ENCODE data around the gene PLBD2.

PLBD2 gene

GRCh38 chr12:113329022-113329790 lies 29.2 kb upstream of the PLBD2 start:
- Mint-ChIP-seq H3K27ac (peak overlapping the region; percentile 9), H3K36me3 (ENCODE audit: low read depth) (peaks cover 100% of the 10 kb centered on the region), H3K4me3 (no peak overlapping the region), H3K27me3 (no peaks in the 10 kb centered on the region), H3K4me1 (ENCODE audit: low read depth) (peaks cover 69% of the 10 kb centered on the region), H3K9me3 (no peaks in the 10 kb centered on the region)
- intact Hi-C loops (cut with micrococcal nuclease) = no loop called here

GRCh38 chr12:113329791-113330417 lies 28.5 kb upstream of the PLBD2 start:
- no peak overlapping the region for H3K4me3 Mint-ChIP-seq
- peak overlapping the region; percentile 9 for H3K27ac Mint-ChIP-seq
- intact Hi-C loops (cut with micrococcal nuclease) = no loop called here
- peaks cover 100% of the 10 kb centered on the region for H3K36me3 Mint-ChIP-seq (ENCODE audit: low read depth)
- peaks cover 65% of the 10 kb centered on the region for H3K4me1 Mint-ChIP-seq (ENCODE audit: low read depth)
- H3K9me3 Mint-ChIP-seq = no peaks in the 10 kb centered on the region
- no peaks in the 10 kb centered on the region for H3K27me3 Mint-ChIP-seq

- no peak overlapping the region for H3K4me3 Mint-ChIP-seq
- peak overlapping the region; percentile 9 for H3K27ac Mint-ChIP-seq
- H3K9me3 Mint-ChIP-seq = no peaks in the 10 kb centered on the region
- H3K36me3 Mint-ChIP-seq (ENCODE audit: low read depth) = peaks cover 94% of the 10 kb centered on the region
- peaks cover 67% of the 10 kb centered on the region for H3K4me1 Mint-ChIP-seq (ENCODE audit: low read depth)
- intact Hi-C loops (cut with micrococcal nuclease) = no loop called here
- H3K27me3 Mint-ChIP-seq = no peaks in the 10 kb centered on the region
These were observed 27.9 kb upstream of the PLBD2 start for GRCh38 chr12:113330505-113330904.

- intact Hi-C loops (cut with micrococcal nuclease) = no loop called here
- H3K9me3 Mint-ChIP-seq = no peaks in the 10 kb centered on the region
- H3K4me3 Mint-ChIP-seq = peak overlapping the region; percentile 99
- peak overlapping the region; percentile 96 for H3K27ac Mint-ChIP-seq
- H3K27me3 Mint-ChIP-seq = no peaks in the 10 kb centered on the region
- peaks cover 71% of the 10 kb centered on the region for H3K36me3 Mint-ChIP-seq (ENCODE audit: low read depth)
- peaks cover 76% of the 10 kb centered on the region for H3K4me1 Mint-ChIP-seq (ENCODE audit: low read depth)
These were observed 25.5 kb upstream of the PLBD2 start for GRCh38 chr12:113332688-113333417.

GRCh38 chr12:113333418-113333750 lies 25.0 kb upstream of the PLBD2 start:
- peaks cover 72% of the 10 kb centered on the region for H3K4me1 Mint-ChIP-seq (ENCODE audit: low read depth)
- H3K27ac Mint-ChIP-seq = peak overlapping the region; percentile 96
- H3K9me3 Mint-ChIP-seq = no peaks in the 10 kb centered on the region
- no peaks in the 10 kb centered on the region for H3K27me3 Mint-ChIP-seq
- peaks cover 65% of the 10 kb centered on the region for H3K36me3 Mint-ChIP-seq (ENCODE audit: low read depth)
- peak overlapping the region; percentile 99 for H3K4me3 Mint-ChIP-seq
- intact Hi-C loops (cut with micrococcal nuclease) = no loop called here

- intact Hi-C loops (cut with micrococcal nuclease) = loop anchor here (1.0 kb wide), 1 partner anchor 88 kb away; the partner anchor contains the start of gene SDSL
- Mint-ChIP-seq H3K27ac (peak overlapping the region; percentile 96), H3K27me3 (no peaks in the 10 kb centered on the region), H3K36me3 (ENCODE audit: low read depth) (peaks cover 58% of the 10 kb centered on the region), H3K4me3 (peak overlapping the region; percentile 99), H3K4me1 (ENCODE audit: low read depth) (peaks cover 64% of the 10 kb centered on the region), H3K9me3 (no peaks in the 10 kb centered on the region)
These were observed 24.3 kb upstream of the PLBD2 start for GRCh38 chr12:113333877-113334785.

GRCh38 chr12:113334786-113335539 lies 23.4 kb upstream of the PLBD2 start, which contains the start of gene SLC8B1:
Gene SLC8B1 (minus strand): TSS chr12:113335109. CDS start chr12:113332878, 2,231 bp downstream.
- intact Hi-C loops (cut with micrococcal nuclease) = loop anchor here (1.0 kb wide), 3 partner anchors 13 to 87 kb away; partner anchors contain the start of genes PLBD2 and SDSL
- peak within 1 kb of the TSS; percentile 96 for H3K27ac Mint-ChIP-seq
- H3K4me3 Mint-ChIP-seq = peak within 1 kb of the TSS; percentile 99
- H3K4me1 Mint-ChIP-seq (ENCODE audit: low read depth) = peaks cover 57% of the 10 kb centered on the region
- no peaks in the 10 kb centered on the region for H3K27me3 Mint-ChIP-seq
- H3K9me3 Mint-ChIP-seq = no peaks in the 10 kb centered on the region
- peaks cover 50% of the 10 kb centered on the region for H3K36me3 Mint-ChIP-seq (ENCODE audit: low read depth)

- no peaks in the 10 kb centered on the region for H3K27me3 Mint-ChIP-seq
These were observed 18.8 kb upstream of the PLBD2 start for GRCh38 chr12:113339540-113339939.

GRCh38 chr12:113340061-113340460 lies 18.3 kb upstream of the PLBD2 start:
- Mint-ChIP-seq H3K36me3 (ENCODE audit: low read depth) (no peaks in the 10 kb centered on the region), H3K9me3 (no peaks in the 10 kb centered on the region)
- intact Hi-C loops (cut with micrococcal nuclease) = no loop called here

More at GRCh38 chr12:113339540-113339939, 18.8 kb upstream of the PLBD2 start:
- no peaks in the 10 kb centered on the region for H3K9me3 Mint-ChIP-seq
- H3K4me3 Mint-ChIP-seq = no peak overlapping the region
- peaks cover 50% of the 10 kb centered on the region for H3K4me1 Mint-ChIP-seq (ENCODE audit: low read depth)
- intact Hi-C loops (cut with micrococcal nuclease) = no loop called here
- H3K36me3 Mint-ChIP-seq (ENCODE audit: low read depth) = peaks cover 4% of the 10 kb centered on the region
- peak overlapping the region; percentile 75 for H3K27ac Mint-ChIP-seq

GRCh38 chr12:113341535-113341934 lies 16.9 kb upstream of the PLBD2 start:
- no peaks in the 10 kb centered on the region for H3K9me3 Mint-ChIP-seq
- H3K27ac Mint-ChIP-seq = peak overlapping the region; percentile 84
- no peaks in the 10 kb centered on the region for H3K27me3 Mint-ChIP-seq
- no peak overlapping the region for H3K4me3 Mint-ChIP-seq
- intact Hi-C loops (cut with micrococcal nuclease) = no loop called here
- H3K4me1 Mint-ChIP-seq (ENCODE audit: low read depth) = peaks cover 41% of the 10 kb centered on the region
- no peaks in the 10 kb centered on the region for H3K36me3 Mint-ChIP-seq (ENCODE audit: low read depth)

More at GRCh38 chr12:113340061-113340460, 18.3 kb upstream of the PLBD2 start:
- no peaks in the 10 kb centered on the region for H3K27me3 Mint-ChIP-seq
- peak overlapping the region; percentile 75 for H3K27ac Mint-ChIP-seq
- H3K4me3 Mint-ChIP-seq = no peak overlapping the region
- H3K4me1 Mint-ChIP-seq (ENCODE audit: low read depth) = peaks cover 47% of the 10 kb centered on the region

- intact Hi-C loops (cut with micrococcal nuclease) = no loop called here
- Mint-ChIP-seq H3K4me3 (no peak overlapping the region), H3K4me1 (ENCODE audit: low read depth) (peaks cover 32% of the 10 kb centered on the region), H3K27ac (no peak overlapping the region), H3K36me3 (ENCODE audit: low read depth) (no peaks in the 10 kb centered on the region), H3K27me3 (peaks cover 12% of the 10 kb centered on the region), H3K9me3 (no peaks in the 10 kb centered on the region)
These were observed 13.1 kb upstream of the PLBD2 start for GRCh38 chr12:113345318-113345717.

- peaks cover 12% of the 10 kb centered on the region for H3K27me3 Mint-ChIP-seq
- H3K27ac Mint-ChIP-seq = peak overlapping the region; percentile 56
- H3K36me3 Mint-ChIP-seq (ENCODE audit: low read depth) = no peaks in the 10 kb centered on the region
- no peak overlapping the region for H3K4me3 Mint-ChIP-seq
- H3K4me1 Mint-ChIP-seq (ENCODE audit: low read depth) = peaks cover 21% of the 10 kb centered on the region
- intact Hi-C loops (cut with micrococcal nuclease) = no loop called here
- H3K9me3 Mint-ChIP-seq = no peaks in the 10 kb centered on the region
These were observed 12.0 kb upstream of the PLBD2 start for GRCh38 chr12:113346353-113346752.

- no peaks in the 10 kb centered on the region for H3K9me3 Mint-ChIP-seq
- H3K4me1 Mint-ChIP-seq (ENCODE audit: low read depth) = peaks cover 14% of the 10 kb centered on the region
- H3K4me3 Mint-ChIP-seq = no peak overlapping the region
- H3K27ac Mint-ChIP-seq = peak overlapping the region; percentile 56
- H3K27me3 Mint-ChIP-seq = peaks cover 12% of the 10 kb centered on the region
- intact Hi-C loops (cut with micrococcal nuclease) = no loop called here
- no peaks in the 10 kb centered on the region for H3K36me3 Mint-ChIP-seq (ENCODE audit: low read depth)
These were observed 11.3 kb upstream of the PLBD2 start for GRCh38 chr12:113347107-113347506.

All from dendritic cell treated with granulocyte-macrophage colony-stimulating factor and Interleukin-4, amounts not matched to agents 40 ng/mL and 50 ng/mL, for 4 days (primary cell).